Measurements from ENCODE around the gene PILRB. TPM values are rescaled to one million over a fixed set of nuclear protein-coding genes. Genes with fewer than 3 reads are reported as not detected.
"Not testable (repeated sequence)": the region's sequence is repeated elsewhere in the genome, so short reads cannot be mapped to it uniquely, and the experiment has no call there.

The PILRB gene
- total RNA-seq, 1 experiment from 2014 or later: 4.4 TPM

DNA sequence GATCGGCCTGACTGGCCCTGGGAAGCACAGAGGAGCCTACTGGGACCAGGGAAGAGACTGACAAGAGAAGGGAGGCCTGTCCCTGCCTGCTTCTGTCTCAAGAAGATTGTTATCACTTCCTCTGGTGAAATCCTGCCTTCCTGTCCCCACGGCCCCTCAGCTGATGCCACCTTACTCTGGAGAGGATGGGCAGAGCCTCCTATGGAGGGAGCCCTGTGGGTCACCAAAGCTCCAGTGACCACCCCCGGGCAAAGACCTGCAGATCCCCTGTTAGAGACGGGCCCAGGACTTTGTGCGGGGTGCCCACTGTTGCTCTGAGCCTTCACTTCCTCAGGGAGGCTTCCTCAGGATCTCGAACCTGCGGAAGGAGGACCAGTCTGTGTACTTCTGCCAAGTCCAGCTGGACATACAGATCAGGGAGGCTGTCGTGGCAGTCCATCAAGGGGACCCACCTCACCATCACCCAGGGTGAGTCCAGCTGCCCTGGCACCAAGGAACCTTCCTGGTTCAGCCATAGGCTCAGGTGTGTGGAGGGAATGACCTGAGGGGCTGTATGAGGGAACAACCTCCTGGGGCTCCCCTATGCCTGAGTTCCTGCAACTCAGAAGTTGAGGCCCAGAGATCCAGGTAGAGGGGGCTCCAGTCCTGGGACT lies 1.4 kb upstream of the PILRB start:
- no peak for DNase-seq (ENCODE audit: low spot score)

DNA sequence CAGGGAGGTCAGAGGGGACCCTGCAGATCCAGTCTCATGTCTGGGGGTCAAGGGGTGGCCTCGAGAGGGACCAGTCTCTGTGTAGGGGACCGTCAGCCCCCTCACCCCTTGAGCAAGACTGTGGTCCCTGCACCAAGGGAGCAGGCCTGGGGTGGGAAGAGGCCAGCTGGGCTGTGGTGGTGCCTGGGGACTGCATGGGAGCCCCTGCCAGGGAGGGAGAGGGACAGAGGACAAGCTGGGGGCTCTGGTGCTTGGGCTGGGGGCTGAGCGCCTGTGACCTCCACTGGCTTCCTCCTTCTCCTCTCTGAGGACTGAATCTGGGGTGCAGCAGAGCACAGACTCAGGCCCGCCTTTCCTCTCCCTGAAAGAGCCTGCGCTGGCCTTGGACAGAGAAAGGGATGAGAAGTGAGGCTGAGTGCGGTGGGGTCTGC lies 771 bp upstream of the PILRB start:
- DNase-seq (ENCODE audit: low spot score): no peak

DNA sequence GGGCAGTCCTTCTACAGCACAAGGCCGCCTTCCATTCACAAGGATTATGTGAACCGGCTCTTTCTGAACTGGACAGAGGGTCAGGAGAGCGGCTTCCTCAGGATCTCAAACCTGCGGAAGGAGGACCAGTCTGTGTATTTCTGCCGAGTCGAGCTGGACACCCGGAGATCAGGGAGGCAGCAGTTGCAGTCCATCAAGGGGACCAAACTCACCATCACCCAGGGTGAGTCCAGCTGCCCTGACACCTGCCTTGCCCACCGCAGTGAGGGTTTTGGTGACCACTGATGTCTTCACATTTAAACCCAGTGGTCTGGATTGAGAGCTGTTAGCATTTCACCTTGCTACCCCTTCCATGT lies 918 bp downstream of the PILRB start:
- no peak for DNase-seq (ENCODE audit: low spot score)

DNA sequence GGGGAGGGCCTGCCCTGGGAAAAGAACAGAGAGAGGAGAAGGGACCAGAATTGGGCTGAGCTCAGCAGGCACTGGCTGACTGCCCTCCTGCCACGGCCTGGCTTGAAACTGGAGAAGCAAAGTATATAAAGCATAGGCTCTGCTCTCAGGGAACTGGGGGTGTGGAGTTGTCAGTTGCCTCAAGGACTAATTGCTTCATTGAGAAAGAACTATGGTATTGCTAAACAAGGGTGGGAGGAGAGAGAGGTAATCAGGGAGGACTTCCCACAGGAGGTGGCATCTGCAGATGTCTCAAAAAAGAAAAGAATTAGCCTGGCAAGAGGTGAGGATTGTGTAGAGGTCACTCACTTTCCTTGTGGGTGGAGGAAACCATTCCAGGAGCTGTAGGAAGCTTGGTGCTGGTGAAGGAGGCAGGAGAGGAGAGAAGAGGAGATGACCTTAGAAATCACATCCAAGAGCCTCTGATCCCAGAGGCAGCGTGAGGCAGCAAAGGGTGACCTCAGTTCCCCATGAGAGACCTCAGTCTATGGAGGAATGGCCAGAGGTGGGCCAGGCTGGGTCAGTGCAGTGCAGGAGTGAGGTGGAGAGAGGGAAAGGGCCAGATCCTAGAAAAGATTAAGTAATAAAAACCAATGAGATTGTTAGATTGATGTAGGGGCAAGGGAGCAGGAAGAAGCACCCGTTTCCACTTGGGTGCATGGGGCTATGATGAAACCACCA lies 2.4 kb downstream of the PILRB start:
- no peak for DNase-seq (ENCODE audit: low spot score)

- DNase-seq (ENCODE audit: low spot score): no peak
These were observed 5.2 kb downstream of the PILRB start for GRCh38 chr7:100363098-100363497.

DNA sequence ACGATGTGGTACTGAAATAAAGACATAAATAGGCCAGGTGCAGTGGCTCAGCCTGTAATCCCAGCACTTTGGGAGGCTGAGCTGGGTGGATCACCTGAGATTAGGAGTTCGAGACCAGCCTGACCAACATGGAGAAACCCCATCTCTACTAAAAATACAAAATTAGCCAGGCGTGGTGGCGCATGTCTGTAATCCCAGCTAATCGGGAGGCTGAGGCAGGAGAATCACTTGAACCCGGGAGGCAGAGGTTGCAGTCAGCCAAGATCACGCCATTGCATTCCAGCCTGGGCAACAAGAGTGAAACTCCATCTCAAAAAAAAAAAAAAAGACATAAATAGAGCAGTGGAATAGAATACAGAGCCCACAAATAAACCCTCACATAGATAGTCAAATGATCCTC lies 5.9 kb downstream of the PILRB start:
- not testable (repeated sequence) for DNase-seq (ENCODE audit: low spot score)

DNA sequence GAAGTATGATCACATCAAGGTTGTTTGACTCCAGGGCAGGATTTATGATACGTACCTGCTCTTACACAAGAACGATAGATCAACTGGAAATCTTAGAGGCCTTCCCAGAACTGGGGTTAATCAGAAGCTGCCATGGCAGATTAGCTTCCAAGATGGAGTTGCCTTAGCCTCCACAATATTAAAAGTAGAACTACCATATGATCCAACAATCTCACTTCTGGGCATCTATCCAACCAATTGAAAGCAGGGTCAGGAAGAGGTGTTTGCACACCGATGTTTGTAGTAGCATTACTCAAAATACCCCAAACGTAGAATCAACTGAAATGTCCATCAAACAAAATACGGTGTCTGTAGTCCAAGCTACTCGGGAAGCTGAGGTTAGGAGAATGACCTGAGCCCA lies 6.6 kb downstream of the PILRB start:
- DNase-seq (ENCODE audit: low spot score): no peak

- DNase-seq (ENCODE audit: low spot score): not testable (repeated sequence)
These were observed 8.1 kb downstream of the PILRB start for GRCh38 chr7:100365998-100366367.

DNA sequence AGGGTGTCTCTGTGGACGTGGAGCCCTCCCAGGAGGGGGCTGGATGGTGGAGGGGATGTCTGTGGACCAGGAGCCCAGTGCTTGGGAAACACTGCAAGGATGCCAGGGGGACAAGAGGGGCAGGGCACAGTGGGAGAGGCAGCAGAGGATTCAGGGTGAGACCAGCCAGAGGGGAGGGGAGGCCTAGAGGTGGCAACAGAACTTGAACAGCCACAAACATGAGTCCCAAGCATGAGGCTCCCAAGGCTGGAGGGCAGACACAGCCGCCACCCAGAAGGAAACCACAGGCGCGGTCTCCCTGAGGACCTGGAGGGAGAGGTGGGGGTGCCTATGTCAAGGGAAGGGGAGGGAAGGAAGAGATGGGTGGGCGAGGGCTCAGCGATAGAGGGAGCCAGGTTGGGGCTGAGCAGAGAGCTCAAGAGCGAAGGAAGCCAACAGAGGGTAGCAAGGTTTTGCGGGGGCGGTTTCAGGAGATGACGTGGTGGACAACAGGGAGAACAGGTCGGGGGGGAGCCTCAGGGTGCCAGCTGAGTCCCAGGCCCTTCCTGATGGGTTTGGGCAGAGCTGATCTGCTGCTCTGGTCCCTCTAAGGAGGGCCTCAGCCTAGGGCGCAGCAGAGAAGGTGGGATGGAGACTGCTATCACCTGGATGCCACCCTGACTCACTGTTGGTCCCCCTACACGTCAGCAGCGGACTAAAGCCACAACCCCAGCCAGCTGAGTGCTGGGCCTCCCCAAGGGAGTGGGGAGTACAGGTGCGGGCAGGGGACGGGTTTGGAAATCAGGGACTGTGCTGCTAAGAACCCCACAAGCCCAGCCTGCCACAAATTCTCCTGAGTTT lies 8.7 kb downstream of the PILRB start:
- DNase-seq (ENCODE audit: low spot score): no peak

GRCh38 chr7:100367251-100367620 lies 9.3 kb downstream of the PILRB start:
- DNase-seq (ENCODE audit: low spot score): no peak

DNA sequence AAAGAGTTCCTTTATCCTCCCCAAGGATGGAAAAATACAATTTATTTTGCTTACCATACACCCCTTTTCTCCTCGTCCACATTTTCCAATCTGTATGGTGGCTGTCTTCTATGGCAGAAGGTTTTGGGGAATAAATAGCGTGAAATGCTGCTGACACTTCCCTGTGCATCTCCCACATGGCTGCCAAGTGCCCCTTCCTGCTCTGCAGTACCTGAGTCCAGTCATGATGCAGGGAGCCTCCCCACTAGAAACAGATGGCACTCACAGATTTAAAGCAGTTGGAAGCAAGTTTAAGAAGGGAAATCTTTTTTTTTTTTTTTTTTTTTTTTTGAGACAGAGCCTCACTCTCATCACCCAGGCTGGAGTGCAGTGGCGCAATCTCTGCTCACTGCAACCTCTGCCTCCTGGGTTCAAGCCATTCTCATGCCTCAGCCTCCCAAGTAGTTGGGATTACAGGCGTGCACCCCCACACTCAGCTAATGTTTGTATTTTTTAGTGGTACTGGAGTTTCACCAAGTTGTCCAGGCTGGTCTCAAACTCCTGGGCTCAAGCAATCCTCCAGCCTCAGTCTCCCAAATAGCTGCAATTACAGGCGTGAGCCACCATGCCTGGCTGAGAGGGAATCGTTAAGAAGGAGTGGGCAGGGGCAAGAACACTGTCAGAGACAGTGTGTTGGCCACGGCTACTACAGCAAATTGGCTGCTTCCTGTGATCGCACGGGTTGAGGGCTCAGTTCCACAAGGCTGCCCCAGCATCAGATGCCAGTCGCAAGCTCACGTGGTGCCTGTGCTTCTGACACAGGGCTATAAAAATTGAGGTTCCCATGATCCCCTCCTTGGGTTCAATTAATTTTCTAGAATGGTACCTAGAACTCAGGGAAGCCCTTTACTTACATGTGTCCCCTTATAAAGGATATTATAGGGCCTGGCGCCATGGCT lies 10.0 kb downstream of the PILRB start:
- DNase-seq (ENCODE audit: low spot score): no peak

GRCh38 chr7:100369105-100369504 lies 11.2 kb downstream of the PILRB start:
- DNase-seq (ENCODE audit: low spot score): no peak

DNA sequence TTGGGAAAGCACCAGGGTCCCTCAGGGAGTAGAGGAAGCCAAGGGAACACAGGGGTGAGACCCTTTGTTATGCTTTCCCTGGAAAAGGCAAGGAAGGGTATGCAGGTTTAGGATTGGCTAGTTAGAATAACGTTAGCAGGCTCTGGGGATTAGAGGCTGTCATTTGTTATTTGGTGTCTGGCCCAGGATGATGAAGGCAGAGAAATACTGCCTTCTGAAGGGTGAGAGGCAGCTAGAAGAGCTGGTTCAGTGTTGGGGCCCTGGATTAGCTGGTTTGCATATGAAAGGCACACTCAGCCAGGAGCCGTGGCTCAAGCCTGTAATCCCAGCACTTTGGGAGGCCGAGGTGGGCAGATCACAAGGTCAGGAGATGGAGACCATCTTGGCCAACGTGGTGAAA lies 12.4 kb downstream of the PILRB start:
- no peak for DNase-seq (ENCODE audit: low spot score)

- DNase-seq (ENCODE audit: low spot score): no peak
These were observed 12.8 kb downstream of the PILRB start for GRCh38 chr7:100370746-100371145.

GRCh38 chr7:100371561-100372171 lies 13.7 kb downstream of the PILRB start:
- DNase-seq (ENCODE audit: low spot score): no peak

GRCh38 chr7:100372256-100372655 lies 14.3 kb downstream of the PILRB start:
- no peak for DNase-seq (ENCODE audit: low spot score)

- no peak for DNase-seq (ENCODE audit: low spot score)
These were observed 14.8 kb downstream of the PILRB start for GRCh38 chr7:100372694-100373093.

- DNase-seq (ENCODE audit: low spot score): no peak
These were observed 15.4 kb downstream of the PILRB start, which contains the start of gene PILRA for GRCh38 chr7:100373261-100373831. TSS of gene PILRA (plus strand) at chr7:100373487. CDS start at chr7:100373657, 170 bp downstream.

GRCh38 chr7:100373870-100374598 lies 16.1 kb downstream of the PILRB start:
- not testable (repeated sequence) for DNase-seq (ENCODE audit: low spot score)

DNA sequence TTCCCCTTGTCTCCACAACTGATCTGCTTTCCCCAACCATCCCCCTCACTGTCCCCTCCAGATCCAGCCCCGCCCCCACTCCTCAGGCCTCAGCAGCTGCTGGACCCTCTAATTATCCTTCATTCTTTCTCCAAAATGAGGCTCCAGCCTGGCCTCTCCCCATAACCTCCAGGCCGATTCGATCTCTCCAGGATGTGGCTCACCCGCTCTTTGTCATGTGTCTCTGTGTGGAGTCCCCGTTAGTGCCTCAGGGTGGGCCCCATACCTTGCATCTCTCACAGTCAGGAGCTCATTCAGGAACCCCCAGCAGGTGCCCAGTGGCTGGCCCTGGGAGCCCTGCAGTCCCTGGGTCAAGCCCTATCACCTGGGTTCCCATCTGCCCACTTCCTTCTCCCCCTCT lies 16.7 kb downstream of the PILRB start:
- DNase-seq (ENCODE audit: low spot score): no peak
